Measurements from ENCODE around the gene COLQ. TPM values are rescaled to one million over a fixed set of nuclear protein-coding genes. Genes with fewer than 3 reads are reported as not detected.

Gene COLQ
- total RNA-seq, 1 experiment from 2014 or later: 1.9 TPM

DNA sequence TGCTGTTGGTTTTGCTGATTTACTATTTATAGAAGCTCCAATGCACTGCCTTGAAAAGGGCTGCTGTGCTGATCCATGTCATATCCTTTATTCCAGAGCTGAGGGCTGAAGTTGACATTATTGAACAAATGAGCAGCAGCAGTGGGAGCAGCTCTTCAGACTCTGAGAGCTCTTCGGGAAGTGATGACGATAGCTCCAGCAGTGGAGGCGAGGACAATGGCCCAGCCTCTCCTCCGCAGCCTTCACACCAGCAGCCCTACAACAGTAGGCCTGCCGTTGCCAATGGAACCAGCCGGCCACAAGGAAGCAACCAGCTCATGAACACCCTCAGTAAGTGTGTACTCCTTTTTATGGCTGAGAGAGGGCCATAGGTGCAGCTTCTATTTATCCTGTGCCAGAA is 85.3 kb downstream of the COLQ start:
- no TSS peak for BruUV-seq (replicated peaks)
- intact Hi-C loops (cut with micrococcal nuclease): no loop called here
- ChIA-PET RAD21 (ENCODE audit: low non-redundant PET in 1 of 2, low total read pairs in 2 of 2, uncharacterized antibody in 2 of 2, unreplicated experiment in 2 of 2) (no interaction called here), POLR2A (no interaction called here), CTCF (no interaction called here)
- no peaks in the 10 kb centered on the region for H3K9me3 ChIP-seq (ENCODE audit: control insufficient read depth in 1 of 2, insufficient read depth in 1 of 2, low read depth in 1 of 2, low read length in 2 of 2)
- H3K27ac ChIP-seq (ENCODE audit: low read depth, low read length): no peak overlapping the region
- no peak for ATAC-seq
- H3K4me1 ChIP-seq (ENCODE audit: control insufficient read depth in 1 of 2, insufficient read depth in 2 of 2, low read length in 2 of 2): no peaks in the 10 kb centered on the region
- H3K9me2 ChIP-seq (ENCODE audit: insufficient read depth): no peaks in the 10 kb centered on the region
- no peaks in the 10 kb centered on the region for H4K20me1 ChIP-seq (ENCODE audit: insufficient read depth)
- H3K9ac ChIP-seq (ENCODE audit: low read length): no peak overlapping the region
- no peak overlapping the region for H3K4me2 ChIP-seq (ENCODE audit: low read length)
- H3K36me3 ChIP-seq (ENCODE audit: control insufficient read depth in 1 of 2, insufficient read depth in 2 of 2, low read length in 2 of 2): peaks cover 53 to 71% of the 10 kb centered on the region in 2 experiments
- H3K79me2 ChIP-seq (ENCODE audit: insufficient read depth, low read length): peaks cover 21% of the 10 kb centered on the region
- DNase-seq (ENCODE audit: low read depth, low spot score): no peak
- H3K27me3 ChIP-seq (ENCODE audit: insufficient read depth, low read length): no peaks in the 10 kb centered on the region
- no peak overlapping the region for H2AFZ ChIP-seq (ENCODE audit: low read depth, low read length, poor library complexity, severe bottlenecking)
- no peak overlapping the region for H3K4me3 ChIP-seq (replicated peaks in 1 of 2; ENCODE audit: low read depth in 1 of 2, low read length in 2 of 2)
- TF ChIP-seq JUND (IDR thresholded peaks at IDR 0.05) (no peak), EZH2phosphoT487 (IDR thresholded peaks at IDR 0.05; ENCODE audit: borderline replicate concordance) (no peak), SIN3A (IDR thresholded peaks at IDR 0.05; ENCODE audit: low read depth) (no peak), CBX3 (IDR thresholded peaks at IDR 0.05; ENCODE audit: low read depth) (no peak), POLR2AphosphoS5 (IDR thresholded peaks at IDR 0.05; ENCODE audit: low read depth, low read length) (no peak), YY1 (IDR thresholded peaks at IDR 0.05; ENCODE audit: extremely low read depth, insufficient replicate concordance, low read depth, low read length) (no peak), ZNF274 (IDR thresholded peaks at IDR 0.05; ENCODE audit: low read depth, low read length) (no peak), FOSL1 (IDR thresholded peaks at IDR 0.05; ENCODE audit: low read depth) (no peak), ELF1 (IDR thresholded peaks at IDR 0.05; ENCODE audit: borderline replicate concordance, low read depth) (no peak), EZH2 (IDR thresholded peaks at IDR 0.05) (no peak), SP1 (IDR thresholded peaks at IDR 0.05; ENCODE audit: low read depth) (no peak)
- TF ChIP-seq, protein P1, sequence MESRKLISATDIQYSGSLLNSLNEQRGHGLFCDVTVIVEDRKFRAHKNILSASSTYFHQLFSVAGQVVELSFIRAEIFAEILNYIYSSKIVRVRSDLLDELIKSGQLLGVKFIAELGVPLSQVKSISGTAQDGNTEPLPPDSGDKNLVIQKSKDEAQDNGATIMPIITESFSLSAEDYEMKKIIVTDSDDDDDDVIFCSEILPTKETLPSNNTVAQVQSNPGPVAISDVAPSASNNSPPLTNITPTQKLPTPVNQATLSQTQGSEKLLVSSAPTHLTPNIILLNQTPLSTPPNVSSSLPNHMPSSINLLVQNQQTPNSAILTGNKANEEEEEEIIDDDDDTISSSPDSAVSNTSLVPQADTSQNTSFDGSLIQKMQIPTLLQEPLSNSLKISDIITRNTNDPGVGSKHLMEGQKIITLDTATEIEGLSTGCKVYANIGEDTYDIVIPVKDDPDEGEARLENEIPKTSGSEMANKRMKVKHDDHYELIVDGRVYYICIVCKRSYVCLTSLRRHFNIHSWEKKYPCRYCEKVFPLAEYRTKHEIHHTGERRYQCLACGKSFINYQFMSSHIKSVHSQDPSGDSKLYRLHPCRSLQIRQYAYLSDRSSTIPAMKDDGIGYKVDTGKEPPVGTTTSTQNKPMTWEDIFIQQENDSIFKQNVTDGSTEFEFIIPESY (IDR thresholded peaks at IDR 0.05; ENCODE audit: extremely low read depth, insufficient replicate concordance, low read length): no peak
- TF ChIP-seq, protein P2, sequence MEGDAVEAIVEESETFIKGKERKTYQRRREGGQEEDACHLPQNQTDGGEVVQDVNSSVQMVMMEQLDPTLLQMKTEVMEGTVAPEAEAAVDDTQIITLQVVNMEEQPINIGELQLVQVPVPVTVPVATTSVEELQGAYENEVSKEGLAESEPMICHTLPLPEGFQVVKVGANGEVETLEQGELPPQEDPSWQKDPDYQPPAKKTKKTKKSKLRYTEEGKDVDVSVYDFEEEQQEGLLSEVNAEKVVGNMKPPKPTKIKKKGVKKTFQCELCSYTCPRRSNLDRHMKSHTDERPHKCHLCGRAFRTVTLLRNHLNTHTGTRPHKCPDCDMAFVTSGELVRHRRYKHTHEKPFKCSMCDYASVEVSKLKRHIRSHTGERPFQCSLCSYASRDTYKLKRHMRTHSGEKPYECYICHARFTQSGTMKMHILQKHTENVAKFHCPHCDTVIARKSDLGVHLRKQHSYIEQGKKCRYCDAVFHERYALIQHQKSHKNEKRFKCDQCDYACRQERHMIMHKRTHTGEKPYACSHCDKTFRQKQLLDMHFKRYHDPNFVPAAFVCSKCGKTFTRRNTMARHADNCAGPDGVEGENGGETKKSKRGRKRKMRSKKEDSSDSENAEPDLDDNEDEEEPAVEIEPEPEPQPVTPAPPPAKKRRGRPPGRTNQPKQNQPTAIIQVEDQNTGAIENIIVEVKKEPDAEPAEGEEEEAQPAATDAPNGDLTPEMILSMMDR (IDR thresholded peaks at IDR 0.05 in 2 of 3, conservative IDR thresholded peaks at IDR 0.05 in 1 of 3; ENCODE audit: borderline replicate concordance in 1 of 3, insufficient read depth in 1 of 3, low read depth in 2 of 3, low read length in 2 of 3): no peak
- TF ChIP-seq, protein P3, sequence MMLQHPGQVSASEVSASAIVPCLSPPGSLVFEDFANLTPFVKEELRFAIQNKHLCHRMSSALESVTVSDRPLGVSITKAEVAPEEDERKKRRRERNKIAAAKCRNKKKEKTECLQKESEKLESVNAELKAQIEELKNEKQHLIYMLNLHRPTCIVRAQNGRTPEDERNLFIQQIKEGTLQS (IDR thresholded peaks at IDR 0.05): no peak
- TF ChIP-seq, protein P4, sequence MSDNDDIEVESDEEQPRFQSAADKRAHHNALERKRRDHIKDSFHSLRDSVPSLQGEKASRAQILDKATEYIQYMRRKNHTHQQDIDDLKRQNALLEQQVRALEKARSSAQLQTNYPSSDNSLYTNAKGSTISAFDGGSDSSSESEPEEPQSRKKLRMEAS (IDR thresholded peaks at IDR 0.05): no peak
